ENCODE data around the gene RSBN1. TPM values are rescaled to one million over a fixed set of nuclear protein-coding genes. Genes with fewer than 3 reads are reported as not detected.

The RSBN1 gene
- total RNA-seq, 1 experiment from 2014 or later: 15.5 TPM

DNA sequence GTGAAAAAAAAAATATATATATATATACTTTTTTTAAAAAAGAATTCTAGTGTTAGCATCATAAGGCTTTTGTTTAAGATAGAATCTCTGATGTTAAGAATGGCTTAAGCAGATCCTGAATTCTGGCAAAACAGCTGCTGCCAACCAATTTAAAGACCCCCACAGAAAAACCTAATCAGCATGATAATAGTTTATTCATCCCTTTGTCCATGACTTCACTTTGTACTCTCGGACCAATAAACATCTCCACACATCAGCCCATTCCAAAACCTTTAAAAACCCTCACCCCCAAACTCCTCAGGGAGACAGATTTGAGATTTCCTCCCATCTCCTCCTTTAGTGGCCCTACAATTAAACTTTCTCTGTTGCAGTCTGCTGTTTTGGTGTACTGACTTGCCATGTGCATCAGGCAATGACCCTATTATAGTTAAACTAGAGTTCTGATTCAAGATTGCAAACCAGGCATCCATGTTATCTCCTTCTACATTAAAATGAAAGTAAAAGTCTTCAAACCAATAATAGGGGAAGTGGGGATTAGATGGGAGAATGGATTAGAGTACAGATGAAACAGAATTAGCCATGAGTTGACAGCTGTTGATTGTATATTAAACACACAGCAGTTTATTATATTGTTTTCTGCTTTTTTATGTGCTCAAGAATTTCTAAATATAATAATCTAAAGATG lies 43.2 kb downstream of the RSBN1 start:
- POLR2A ChIA-PET: no interaction called here
- peak; percentile 43 for ATAC-seq
- H3K9me3 Mint-ChIP-seq: no peaks in the 10 kb centered on the region
- TF ChIP-seq ZNF317 (CRISPR knock-in tag; IDR thresholded peaks at IDR 0.05; ENCODE audit: borderline replicate concordance, low read depth) (no peak), SP1 (CRISPR knock-in tag; conservative IDR thresholded peaks at IDR 0.05) (no peak), ZNF121 (CRISPR knock-in tag; IDR thresholded peaks at IDR 0.05) (no peak), ZNF219 (CRISPR knock-in tag; IDR thresholded peaks at IDR 0.05; ENCODE audit: borderline replicate concordance) (no peak), RELA (CRISPR knock-in tag; IDR thresholded peaks at IDR 0.05; ENCODE audit: borderline replicate concordance) (no peak), SOX15 (CRISPR knock-in tag; IDR thresholded peaks at IDR 0.05) (no peak), GRHL2 (CRISPR knock-in tag; IDR thresholded peaks at IDR 0.05; ENCODE audit: insufficient replicate concordance, severe bottlenecking) (no peak), SMAD3 (CRISPR knock-in tag; IDR thresholded peaks at IDR 0.05; ENCODE audit: borderline replicate concordance) (no peak), ATF1 (CRISPR knock-in tag; IDR thresholded peaks at IDR 0.05) (no peak)
- TF ChIP-seq, protein P1, sequence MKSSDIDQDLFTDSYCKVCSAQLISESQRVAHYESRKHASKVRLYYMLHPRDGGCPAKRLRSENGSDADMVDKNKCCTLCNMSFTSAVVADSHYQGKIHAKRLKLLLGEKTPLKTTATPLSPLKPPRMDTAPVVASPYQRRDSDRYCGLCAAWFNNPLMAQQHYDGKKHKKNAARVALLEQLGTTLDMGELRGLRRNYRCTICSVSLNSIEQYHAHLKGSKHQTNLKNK (CRISPR knock-in tag; IDR thresholded peaks at IDR 0.05): no peak
- TF ChIP-seq, protein P2, sequence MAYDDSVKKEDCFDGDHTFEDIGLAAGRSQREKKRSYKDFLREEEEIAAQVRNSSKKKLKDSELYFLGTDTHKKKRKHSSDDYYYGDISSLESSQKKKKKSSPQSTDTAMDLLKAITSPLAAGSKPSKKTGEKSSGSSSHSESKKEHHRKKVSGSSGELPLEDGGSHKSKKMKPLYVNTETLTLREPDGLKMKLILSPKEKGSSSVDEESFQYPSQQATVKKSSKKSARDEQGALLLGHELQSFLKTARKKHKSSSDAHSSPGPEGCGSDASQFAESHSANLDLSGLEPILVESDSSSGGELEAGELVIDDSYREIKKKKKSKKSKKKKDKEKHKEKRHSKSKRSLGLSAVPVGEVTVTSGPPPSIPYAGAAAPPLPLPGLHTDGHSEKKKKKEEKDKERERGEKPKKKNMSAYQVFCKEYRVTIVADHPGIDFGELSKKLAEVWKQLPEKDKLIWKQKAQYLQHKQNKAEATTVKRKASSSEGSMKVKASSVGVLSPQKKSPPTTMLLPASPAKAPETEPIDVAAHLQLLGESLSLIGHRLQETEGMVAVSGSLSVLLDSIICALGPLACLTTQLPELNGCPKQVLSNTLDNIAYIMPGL (CRISPR knock-in tag; IDR thresholded peaks at IDR 0.05): no peak
- TF ChIP-seq, protein P3, sequence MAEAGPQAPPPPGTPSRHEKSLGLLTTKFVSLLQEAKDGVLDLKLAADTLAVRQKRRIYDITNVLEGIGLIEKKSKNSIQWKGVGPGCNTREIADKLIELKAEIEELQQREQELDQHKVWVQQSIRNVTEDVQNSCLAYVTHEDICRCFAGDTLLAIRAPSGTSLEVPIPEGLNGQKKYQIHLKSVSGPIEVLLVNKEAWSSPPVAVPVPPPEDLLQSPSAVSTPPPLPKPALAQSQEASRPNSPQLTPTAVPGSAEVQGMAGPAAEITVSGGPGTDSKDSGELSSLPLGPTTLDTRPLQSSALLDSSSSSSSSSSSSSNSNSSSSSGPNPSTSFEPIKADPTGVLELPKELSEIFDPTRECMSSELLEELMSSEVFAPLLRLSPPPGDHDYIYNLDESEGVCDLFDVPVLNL (CRISPR knock-in tag; IDR thresholded peaks at IDR 0.05; ENCODE audit: borderline replicate concordance, low read depth): no peak
- TF ChIP-seq, protein P4, sequence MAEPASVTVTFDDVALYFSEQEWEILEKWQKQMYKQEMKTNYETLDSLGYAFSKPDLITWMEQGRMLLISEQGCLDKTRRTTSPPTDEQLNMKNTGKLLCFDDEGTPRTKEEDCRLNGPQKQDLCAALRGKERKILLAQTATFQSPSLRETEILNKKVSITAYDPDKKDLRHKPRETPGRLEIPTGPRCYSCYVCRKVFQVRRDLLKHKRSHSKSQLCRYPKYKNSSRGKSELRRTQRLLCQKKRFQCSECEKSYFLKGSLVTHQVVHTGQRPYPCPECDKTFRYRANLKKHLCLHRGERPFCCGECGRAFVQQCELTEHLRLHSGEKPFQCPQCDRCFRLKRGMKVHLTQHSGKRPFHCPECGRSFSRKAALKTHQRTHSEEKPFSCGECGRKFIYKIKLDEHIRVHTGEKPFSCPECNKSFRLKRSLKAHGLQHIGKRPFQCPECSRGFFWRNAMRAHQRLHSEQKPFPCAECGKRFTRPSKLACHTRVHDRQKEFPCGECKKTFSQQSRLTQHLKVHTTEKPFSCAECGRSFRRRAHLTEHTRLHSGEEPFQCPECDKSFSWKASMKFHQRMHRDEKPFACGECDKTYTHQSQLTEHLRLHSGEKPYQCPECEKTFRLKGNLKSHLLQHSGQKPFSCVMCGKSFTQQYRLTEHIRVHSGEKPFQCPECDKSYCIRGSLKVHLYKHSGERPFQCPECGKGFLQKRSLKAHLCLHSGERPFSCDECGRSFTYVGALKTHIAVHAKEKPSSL (CRISPR knock-in tag; conservative IDR thresholded peaks at IDR 0.05): no peak
- TF ChIP-seq, protein P5, sequence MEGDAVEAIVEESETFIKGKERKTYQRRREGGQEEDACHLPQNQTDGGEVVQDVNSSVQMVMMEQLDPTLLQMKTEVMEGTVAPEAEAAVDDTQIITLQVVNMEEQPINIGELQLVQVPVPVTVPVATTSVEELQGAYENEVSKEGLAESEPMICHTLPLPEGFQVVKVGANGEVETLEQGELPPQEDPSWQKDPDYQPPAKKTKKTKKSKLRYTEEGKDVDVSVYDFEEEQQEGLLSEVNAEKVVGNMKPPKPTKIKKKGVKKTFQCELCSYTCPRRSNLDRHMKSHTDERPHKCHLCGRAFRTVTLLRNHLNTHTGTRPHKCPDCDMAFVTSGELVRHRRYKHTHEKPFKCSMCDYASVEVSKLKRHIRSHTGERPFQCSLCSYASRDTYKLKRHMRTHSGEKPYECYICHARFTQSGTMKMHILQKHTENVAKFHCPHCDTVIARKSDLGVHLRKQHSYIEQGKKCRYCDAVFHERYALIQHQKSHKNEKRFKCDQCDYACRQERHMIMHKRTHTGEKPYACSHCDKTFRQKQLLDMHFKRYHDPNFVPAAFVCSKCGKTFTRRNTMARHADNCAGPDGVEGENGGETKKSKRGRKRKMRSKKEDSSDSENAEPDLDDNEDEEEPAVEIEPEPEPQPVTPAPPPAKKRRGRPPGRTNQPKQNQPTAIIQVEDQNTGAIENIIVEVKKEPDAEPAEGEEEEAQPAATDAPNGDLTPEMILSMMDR (IDR thresholded peaks at IDR 0.05): no peak
- TF ChIP-seq, protein P6, sequence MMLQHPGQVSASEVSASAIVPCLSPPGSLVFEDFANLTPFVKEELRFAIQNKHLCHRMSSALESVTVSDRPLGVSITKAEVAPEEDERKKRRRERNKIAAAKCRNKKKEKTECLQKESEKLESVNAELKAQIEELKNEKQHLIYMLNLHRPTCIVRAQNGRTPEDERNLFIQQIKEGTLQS (CRISPR knock-in tag; conservative IDR thresholded peaks at IDR 0.05): no peak
- TF ChIP-seq, protein P7, sequence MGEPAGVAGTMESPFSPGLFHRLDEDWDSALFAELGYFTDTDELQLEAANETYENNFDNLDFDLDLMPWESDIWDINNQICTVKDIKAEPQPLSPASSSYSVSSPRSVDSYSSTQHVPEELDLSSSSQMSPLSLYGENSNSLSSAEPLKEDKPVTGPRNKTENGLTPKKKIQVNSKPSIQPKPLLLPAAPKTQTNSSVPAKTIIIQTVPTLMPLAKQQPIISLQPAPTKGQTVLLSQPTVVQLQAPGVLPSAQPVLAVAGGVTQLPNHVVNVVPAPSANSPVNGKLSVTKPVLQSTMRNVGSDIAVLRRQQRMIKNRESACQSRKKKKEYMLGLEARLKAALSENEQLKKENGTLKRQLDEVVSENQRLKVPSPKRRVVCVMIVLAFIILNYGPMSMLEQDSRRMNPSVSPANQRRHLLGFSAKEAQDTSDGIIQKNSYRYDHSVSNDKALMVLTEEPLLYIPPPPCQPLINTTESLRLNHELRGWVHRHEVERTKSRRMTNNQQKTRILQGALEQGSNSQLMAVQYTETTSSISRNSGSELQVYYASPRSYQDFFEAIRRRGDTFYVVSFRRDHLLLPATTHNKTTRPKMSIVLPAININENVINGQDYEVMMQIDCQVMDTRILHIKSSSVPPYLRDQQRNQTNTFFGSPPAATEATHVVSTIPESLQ (CRISPR knock-in tag; IDR thresholded peaks at IDR 0.05): no peak
- TF ChIP-seq, protein P8, sequence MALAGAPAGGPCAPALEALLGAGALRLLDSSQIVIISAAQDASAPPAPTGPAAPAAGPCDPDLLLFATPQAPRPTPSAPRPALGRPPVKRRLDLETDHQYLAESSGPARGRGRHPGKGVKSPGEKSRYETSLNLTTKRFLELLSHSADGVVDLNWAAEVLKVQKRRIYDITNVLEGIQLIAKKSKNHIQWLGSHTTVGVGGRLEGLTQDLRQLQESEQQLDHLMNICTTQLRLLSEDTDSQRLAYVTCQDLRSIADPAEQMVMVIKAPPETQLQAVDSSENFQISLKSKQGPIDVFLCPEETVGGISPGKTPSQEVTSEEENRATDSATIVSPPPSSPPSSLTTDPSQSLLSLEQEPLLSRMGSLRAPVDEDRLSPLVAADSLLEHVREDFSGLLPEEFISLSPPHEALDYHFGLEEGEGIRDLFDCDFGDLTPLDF (CRISPR knock-in tag; IDR thresholded peaks at IDR 0.05): no peak
- TF ChIP-seq, protein P9, sequence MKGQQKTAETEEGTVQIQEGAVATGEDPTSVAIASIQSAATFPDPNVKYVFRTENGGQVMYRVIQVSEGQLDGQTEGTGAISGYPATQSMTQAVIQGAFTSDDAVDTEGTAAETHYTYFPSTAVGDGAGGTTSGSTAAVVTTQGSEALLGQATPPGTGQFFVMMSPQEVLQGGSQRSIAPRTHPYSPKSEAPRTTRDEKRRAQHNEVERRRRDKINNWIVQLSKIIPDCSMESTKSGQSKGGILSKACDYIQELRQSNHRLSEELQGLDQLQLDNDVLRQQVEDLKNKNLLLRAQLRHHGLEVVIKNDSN (CRISPR knock-in tag; IDR thresholded peaks at IDR 0.05): no peak
- peak overlapping the region; percentile 2; the same call in 1 of the 2 replicates for H3K4me3 Mint-ChIP-seq
- H3K27me3 Mint-ChIP-seq (ENCODE audit: low read depth): no peaks in the 10 kb centered on the region
- CTCF ChIA-PET: interaction anchor here (0.7 to 0.9 kb wide), 2 partner anchors 9 to 11 kb away, joined by 3 to 4 read pairs; no protein-coding TSS in a partner anchor
- DNase-seq (ENCODE audit: low spot score): no peak
- H3K27ac Mint-ChIP-seq: peak overlapping the region; percentile 14
- peaks cover 29% of the 10 kb centered on the region for H3K36me3 Mint-ChIP-seq
- peaks cover 51% of the 10 kb centered on the region for H3K4me1 Mint-ChIP-seq
